H9 (cell line): ENCODE results near the gene CFL1. TPM values are rescaled to one million over a fixed set of nuclear protein-coding genes. Genes with fewer than 3 reads are reported as not detected.

Source experiments
- DNase-seq: peaks from one replicate; pipeline ENCODE4 v3.0.0-alpha.2; 2017
- H2AFZ ChIP-seq: one replicate; pipeline ENCODE4 v1.6.1; 2013; ENCODE audit warnings: mild to moderate bottlenecking, low read length, control low read depth, moderate library complexity
- H2AK5ac ChIP-seq: 2 replicates; pipeline ENCODE4 v1.6.1; 2013; ENCODE audit warnings: low read length, control low read depth, mixed read lengths; ENCODE audit not compliant: insufficient read length
- H2BK120ac ChIP-seq: one replicate; pipeline ENCODE4 v1.6.1; 2013; ENCODE audit warnings: low read depth, mild to moderate bottlenecking, low read length, control low read depth, inconsistent platforms; ENCODE audit not compliant: poor library complexity, severe bottlenecking
- H2BK12ac ChIP-seq: 2 replicates; pipeline ENCODE4 v1.6.1; 2013; ENCODE audit warnings: low read length, control low read depth, mixed read lengths, low read depth; ENCODE audit not compliant: insufficient read length
- H2BK15ac ChIP-seq: 2 replicates; pipeline ENCODE4 v1.6.1; 2013; ENCODE audit warnings: low read depth, low read length, control low read depth
- H2BK20ac ChIP-seq: one replicate; pipeline ENCODE4 v1.6.1; 2013; ENCODE audit warnings: low read depth, mild to moderate bottlenecking, low read length, control low read depth, inconsistent platforms; ENCODE audit not compliant: poor library complexity, severe bottlenecking
- H2BK5ac ChIP-seq: 2 replicates; pipeline ENCODE4 v1.6.1; 2013; ENCODE audit warnings: low read length, control low read depth, mixed read lengths; ENCODE audit not compliant: insufficient read length
- H3K14ac ChIP-seq: 2 replicates; pipeline ENCODE4 v1.6.1; 2013; ENCODE audit warnings: low read length, control low read depth; ENCODE audit not compliant: insufficient read depth
- H3K18ac ChIP-seq: 2 replicates; pipeline ENCODE4 v1.6.1; 2013; ENCODE audit warnings: low read depth, mild to moderate bottlenecking, mixed read lengths, low read length, control low read depth; ENCODE audit not compliant: insufficient read length
- H3K23ac ChIP-seq: 2 replicates; pipeline ENCODE4 v1.6.1; 2013; ENCODE audit warnings: low read length, control low read depth, mixed read lengths, low read depth; ENCODE audit not compliant: insufficient read length
- H3K23me2 ChIP-seq: 2 replicates; pipeline ENCODE4 v1.6.1; 2013; ENCODE audit warnings: low read depth, mild to moderate bottlenecking, mixed read lengths, low read length, control low read depth; ENCODE audit not compliant: insufficient read length, poor library complexity, severe bottlenecking
- H3K27ac ChIP-seq: 2 replicates; pipeline ENCODE4 v1.5.1; 2013; ENCODE audit warnings: low read length, control low read depth, mixed read lengths, low read depth; ENCODE audit not compliant: insufficient read length
- H3K27me3 ChIP-seq: 2 replicates; pipeline ENCODE4 v1.6.1; 2013; ENCODE audit warnings: low read length, control low read depth, inconsistent platforms; ENCODE audit not compliant: insufficient read depth
- H3K4ac ChIP-seq: 2 replicates; pipeline ENCODE4 v1.6.1; 2013; ENCODE audit warnings: low read depth, mild to moderate bottlenecking, control low read depth, inconsistent platforms, low read length, moderate library complexity
- H3K4me1 ChIP-seq: 2 replicates; pipeline ENCODE4 v1.6.1; 2013; ENCODE audit warnings: low read length, control low read depth, inconsistent platforms; ENCODE audit not compliant: insufficient read depth
- H3K4me2 ChIP-seq: 2 replicates; pipeline ENCODE4 v1.6.1; 2013; ENCODE audit warnings: low read length, control low read depth, mixed read lengths; ENCODE audit not compliant: insufficient read length, insufficient read depth
- H3K56ac ChIP-seq: 2 replicates; pipeline ENCODE4 v1.6.1; 2013; ENCODE audit warnings: low read depth, mild to moderate bottlenecking, mixed read lengths, low read length, control low read depth; ENCODE audit not compliant: insufficient read length
- H3K79me1 ChIP-seq: 2 replicates; pipeline ENCODE4 v1.6.1; 2013; ENCODE audit warnings: low read depth, mild to moderate bottlenecking, moderate library complexity, low read length, control low read depth, inconsistent platforms; ENCODE audit not compliant: insufficient read depth, poor library complexity, severe bottlenecking
- H3K79me2 ChIP-seq: 2 replicates; pipeline ENCODE4 v1.6.1; 2013; ENCODE audit warnings: low read length, control low read depth, inconsistent platforms; ENCODE audit not compliant: insufficient read depth
- H3K9ac ChIP-seq: 2 replicates; pipeline ENCODE4 v1.6.1; 2013; ENCODE audit warnings: low read length, control low read depth, mixed read lengths; ENCODE audit not compliant: insufficient read length; ENCODE audit errors: extremely low read depth
- H3K9me3 ChIP-seq: one replicate; pipeline ENCODE4 v1.6.1; 2013; ENCODE audit warnings: low read depth, low read length, inconsistent platforms; ENCODE audit not compliant: control insufficient read depth
- H3T11ph ChIP-seq: one replicate; pipeline ENCODE4 v1.6.1; 2013; ENCODE audit warnings: mild to moderate bottlenecking, low read length, control low read depth, inconsistent platforms
- H4K20me1 ChIP-seq: one replicate; pipeline ENCODE4 v1.6.1; 2013; ENCODE audit not compliant: control insufficient read depth, insufficient read length, insufficient read depth
- H4K5ac ChIP-seq: 2 replicates; pipeline ENCODE4 v1.6.1; 2013; ENCODE audit warnings: low read depth, mild to moderate bottlenecking, mixed read lengths, low read length, control low read depth; ENCODE audit not compliant: insufficient read length
- H4K8ac ChIP-seq: replicated peaks from 2 replicates; pipeline ENCODE4 v1.6.1; 2013; ENCODE audit warnings: low read length, control low read depth, mixed read lengths, low read depth; ENCODE audit not compliant: insufficient read length
- H4K91ac ChIP-seq: 2 replicates; pipeline ENCODE4 v1.6.1; 2013; ENCODE audit warnings: low read depth, mild to moderate bottlenecking, moderate library complexity, mixed read lengths, low read length, control low read depth; ENCODE audit not compliant: insufficient read length
- H3K27ac Mint-ChIP-seq, 3 experiments: 2 replicates in 2 of 3; 3 replicates in 1 of 3; pipeline ENCODE4 v1.8.0; 2020 to 2021; ENCODE audit warnings: mixed read lengths in 3 of 3, mild to moderate bottlenecking in 1 of 3, moderate library complexity in 1 of 3
- H3K27me3 Mint-ChIP-seq: 2 replicates; pipeline ENCODE4 v1.8.0; 2021; ENCODE audit warnings: low read depth, mild to moderate bottlenecking, moderate library complexity, mixed read lengths
- H3K36me3 Mint-ChIP-seq, 3 experiments: 2 replicates in 2 of 3; 3 replicates in 1 of 3; pipeline ENCODE4 v1.8.0; 2020 to 2021; ENCODE audit warnings: low read depth in 3 of 3, mixed read lengths in 3 of 3; ENCODE audit not compliant: insufficient read depth in 1 of 3
- H3K4me1 Mint-ChIP-seq, 2 experiments: 2 replicates each; pipeline ENCODE4 v1.8.0; 2020; ENCODE audit warnings: mixed read lengths in 2 of 2
- H3K4me3 Mint-ChIP-seq, 2 experiments: 2 replicates in 1 of 2; 3 replicates in 1 of 2; pipeline ENCODE4 v1.8.0; 2020 to 2021; ENCODE audit warnings: mild to moderate bottlenecking in 2 of 2, mixed read lengths in 2 of 2, moderate library complexity in 1 of 2
- H3K9me3 Mint-ChIP-seq, 2 experiments: 2 replicates in 1 of 2; 3 replicates in 1 of 2; pipeline ENCODE4 v1.8.0; 2020; ENCODE audit warnings: mild to moderate bottlenecking in 2 of 2, mixed read lengths in 2 of 2, moderate library complexity in 1 of 2
- WGBS: extraction: QIAGEN DNeasy Blood & Tissue Kit; methylation state at CpG from one replicate; pipeline ENCODE4 v1.1.7; 2013; ENCODE audit warnings: missing lambda C conversion rate, low lambda C conversion rate, mixed read lengths; ENCODE audit not compliant: insufficient read length; ENCODE audit errors: extremely low coverage; 5-methylcytosine and 5-hydroxymethylcytosine counted together
- total RNA-seq: library from RNA; stranded (reverse); gene quantifications from 2 replicates; pipeline ENCODE4 v1.2.1, GENCODE V29; 2021
- TF ChIP-seq, protein P1 (sequence below): fragments of 200-600 bp; sonication (generic); conservative IDR thresholded peaks from 3 replicates; pipeline ENCODE4 v1.8.0; 2021; ENCODE audit warnings: antibody characterized with exemption, mild to moderate bottlenecking

Gene CFL1
- total RNA-seq, 1 experiment from 2014 or later = 1,107 TPM

DNA sequence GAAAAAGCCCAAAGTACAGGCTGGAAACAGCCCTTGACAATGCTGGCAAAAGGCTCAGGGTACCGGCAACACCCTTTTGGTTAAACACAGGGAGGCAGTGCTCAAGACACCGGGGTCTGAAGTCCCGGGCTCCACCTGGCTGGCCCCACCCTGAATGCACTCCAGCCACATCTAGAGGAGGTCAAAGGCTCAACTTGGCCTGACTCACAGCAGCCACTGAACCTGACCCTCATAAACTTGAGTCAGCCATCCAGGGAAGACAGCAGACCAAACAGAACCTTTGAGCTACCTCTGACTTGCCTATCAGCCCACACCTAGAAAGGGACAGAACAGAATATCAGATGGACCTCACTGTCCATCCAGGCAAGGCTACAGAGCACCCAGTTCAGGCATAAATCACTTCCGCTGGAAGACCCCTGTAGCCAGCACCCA lies 3.8 kb downstream of the CFL1 start:
- Histone ChIP-seq H4K91ac (no peak overlapping the region), H3K18ac (no peak overlapping the region), H2BK12ac (no peak overlapping the region), H2BK5ac (no peak overlapping the region), H3K79me1 (peaks cover 3% of the 10 kb centered on the region), H3K4ac (no peak overlapping the region), H3K23me2 (peaks cover 14% of the 10 kb centered on the region), H2BK120ac (no peak overlapping the region), H3K9ac (no peak overlapping the region), H3K23ac (no peak overlapping the region), H3K79me2 (peaks cover 14% of the 10 kb centered on the region; the same call in 1 of the 2 replicates), H4K20me1 (no peaks in the 10 kb centered on the region), H2BK20ac (no peak overlapping the region), H3T11ph (no peak overlapping the region), H2AFZ (no peak overlapping the region), H2AK5ac (no peak overlapping the region), H2BK15ac (no peak overlapping the region), H3K4me2 (no peak overlapping the region), H3K56ac (no peak overlapping the region), H3K4me1 (no peaks in the 10 kb centered on the region), H3K27ac (no peak overlapping the region), H4K8ac (no peak overlapping the region), H3K14ac (no peak overlapping the region), H3K27me3 (no peaks in the 10 kb centered on the region), H4K5ac (no peak overlapping the region), H3K9me3 (no peaks in the 10 kb centered on the region)
- Mint-ChIP-seq H3K9me3 (peaks cover 3 to 7% of the 10 kb centered on the region in 2 experiments; a peak in 2 of 5 replicates), H3K27me3 (peaks cover 8% of the 10 kb centered on the region), H3K4me1 (peaks cover 22 to 28% of the 10 kb centered on the region in 2 experiments), H3K36me3 (peaks cover 47 to 58% (median 50%) of the 10 kb centered on the region in 3 experiments), H3K4me3 (peak overlapping the region; percentile 36 to 67; a peak in 3 of 5 replicates), H3K27ac (peak overlapping the region in 2 of 3 experiments; percentile 27 to 28; a peak in 2 of 7 replicates)
- WGBS = no CpG with 5 or more reads among the region's 4 CpGs
- TF ChIP-seq, protein P1, sequence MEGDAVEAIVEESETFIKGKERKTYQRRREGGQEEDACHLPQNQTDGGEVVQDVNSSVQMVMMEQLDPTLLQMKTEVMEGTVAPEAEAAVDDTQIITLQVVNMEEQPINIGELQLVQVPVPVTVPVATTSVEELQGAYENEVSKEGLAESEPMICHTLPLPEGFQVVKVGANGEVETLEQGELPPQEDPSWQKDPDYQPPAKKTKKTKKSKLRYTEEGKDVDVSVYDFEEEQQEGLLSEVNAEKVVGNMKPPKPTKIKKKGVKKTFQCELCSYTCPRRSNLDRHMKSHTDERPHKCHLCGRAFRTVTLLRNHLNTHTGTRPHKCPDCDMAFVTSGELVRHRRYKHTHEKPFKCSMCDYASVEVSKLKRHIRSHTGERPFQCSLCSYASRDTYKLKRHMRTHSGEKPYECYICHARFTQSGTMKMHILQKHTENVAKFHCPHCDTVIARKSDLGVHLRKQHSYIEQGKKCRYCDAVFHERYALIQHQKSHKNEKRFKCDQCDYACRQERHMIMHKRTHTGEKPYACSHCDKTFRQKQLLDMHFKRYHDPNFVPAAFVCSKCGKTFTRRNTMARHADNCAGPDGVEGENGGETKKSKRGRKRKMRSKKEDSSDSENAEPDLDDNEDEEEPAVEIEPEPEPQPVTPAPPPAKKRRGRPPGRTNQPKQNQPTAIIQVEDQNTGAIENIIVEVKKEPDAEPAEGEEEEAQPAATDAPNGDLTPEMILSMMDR = no peak
- peak; percentile 19 for DNase-seq
